Measurements from ENCODE around the gene KMT2E.

DNA sequence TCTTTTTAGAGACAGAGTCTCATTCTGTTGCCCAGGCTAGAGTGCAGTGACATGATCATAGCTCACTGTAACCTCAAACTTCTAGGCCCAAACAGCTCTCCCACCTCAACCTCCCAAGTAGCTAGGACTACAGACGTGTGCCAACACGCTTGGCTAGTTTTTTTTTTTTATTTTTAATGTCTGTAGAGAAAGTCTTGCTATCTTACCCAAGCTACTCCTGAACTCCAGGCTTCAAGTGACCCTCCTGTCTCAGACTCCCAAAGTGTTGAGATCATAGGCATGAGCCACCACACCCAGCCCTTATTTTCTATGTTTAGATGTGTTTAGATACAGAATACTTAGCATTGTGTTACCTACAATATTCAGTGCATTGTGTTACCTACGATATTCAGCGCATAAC is 46.4 kb downstream of the KMT2E start:
- no peak for TF ChIP-seq POLR2A (IDR thresholded peaks at IDR 0.05; ENCODE audit: low read depth, low read length)
- TF ChIP-seq POLR2AphosphoS5 (IDR thresholded peaks at IDR 0.05; ENCODE audit: low read depth, low read length) = no peak
- no peak for TF ChIP-seq TAF1 (IDR thresholded peaks at IDR 0.05; ENCODE audit: borderline replicate concordance, low read depth, low read length)

Measured in GM12892 (cell line).